ENCODE measurements around the gene PRELID3B. TPM values are rescaled to one million over a fixed set of nuclear protein-coding genes. Genes with fewer than 3 reads are reported as not detected.
A peak's percentile ranks its signal among the peaks of the same experiment; 100 is the strongest.
"Not testable (repeated sequence)": the region's sequence is repeated elsewhere in the genome, so short reads cannot be mapped to it uniquely, and the experiment has no call there.

Gene PRELID3B
- total and polyA plus RNA-seq, 5 experiments from 2014 or later: 26.8 to 45.4 (median 27.9) TPM

- POLR2A ChIA-PET: interaction anchor here (0.6 to 1.2 kb wide), 2 partner anchors 8 to 10 kb away, joined by 3 read pairs; no protein-coding TSS in a partner anchor
- Mint-ChIP-seq H3K4me1 (peaks cover 26 to 54% (median 48%) of the 10 kb centered on the region in 4 donors), H3K4me3 (peak overlapping the region in 4 of 10 donors; percentile 24 to 40 (median 26)), H3K27ac (peak overlapping the region in 5 of 10 donors; percentile 6 to 71 (median 27)), H3K36me3 (no peaks in the 10 kb centered on the region), H3K9me3 (no peaks in the 10 kb centered on the region), H3K27me3 (no peaks in the 10 kb centered on the region)
- DNase-seq (no peak), ATAC-seq (no peak)
Measured at GRCh38 chr20:59013031-59013951, 29.3 kb downstream of the PRELID3B start.

DNA sequence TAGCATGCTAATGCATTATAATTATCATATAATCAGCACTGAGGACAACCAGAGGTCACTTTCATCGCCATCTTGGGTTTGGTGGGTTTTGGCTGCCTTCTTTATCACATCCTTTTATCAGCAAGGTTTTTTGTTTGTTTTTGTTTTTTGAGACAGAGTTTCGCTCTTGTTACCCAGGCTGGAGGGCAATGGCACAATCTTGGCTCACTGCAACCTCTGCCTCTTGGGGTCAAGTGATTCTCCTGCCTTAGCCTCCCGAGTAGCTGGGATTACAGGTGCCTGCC, 30.8 kb downstream of the PRELID3B start:
- H3K27me3 Mint-ChIP-seq, H3K36me3 Mint-ChIP-seq, H3K9me3 Mint-ChIP-seq, H3K4me3 Mint-ChIP-seq, POLR2A ChIA-PET, ATAC-seq, DNase-seq: not testable (repeated sequence)
- Mint-ChIP-seq H3K27ac (peak overlapping the region in 1 of 10 donors; percentile 40), H3K4me1 (peaks cover 24 to 48% (median 43%) of the 10 kb centered on the region in 4 donors)

- H3K36me3 Mint-ChIP-seq: no peaks in the 10 kb centered on the region
- POLR2A ChIA-PET: interaction anchor here (1.4 kb wide), 1 partner anchor 8 kb away, joined by 3 read pairs; the partner anchor contains the start of gene TUBB1
- no peak overlapping the region for H3K4me3 Mint-ChIP-seq
- ATAC-seq (no peak), DNase-seq (no peak)
- H3K27ac Mint-ChIP-seq: peak overlapping the region in 4 of 10 donors; percentile 40 to 66 (median 53)
- peaks cover 20 to 42% (median 38%) of the 10 kb centered on the region in 4 donors for H3K4me1 Mint-ChIP-seq
- H3K27me3 Mint-ChIP-seq: no peaks in the 10 kb centered on the region
- no peaks in the 10 kb centered on the region for H3K9me3 Mint-ChIP-seq
Measured at GRCh38 chr20:59010995-59011873, 31.4 kb downstream of the PRELID3B start.

- DNase-seq: no peak
- H3K27me3 Mint-ChIP-seq: no peaks in the 10 kb centered on the region
- H3K9me3 Mint-ChIP-seq: no peaks in the 10 kb centered on the region
- ATAC-seq: no peak
- H3K36me3 Mint-ChIP-seq: no peaks in the 10 kb centered on the region
- H3K27ac Mint-ChIP-seq: no peak overlapping the region
- no peak overlapping the region for H3K4me3 Mint-ChIP-seq
- POLR2A ChIA-PET: interaction anchor here (1.4 kb wide), 1 partner anchor 9 kb away, joined by 3 read pairs; the partner anchor contains the start of gene TUBB1
- H3K4me1 Mint-ChIP-seq: peaks cover 22 to 44% (median 42%) of the 10 kb centered on the region in 4 donors
Measured at GRCh38 chr20:59010321-59010994, 32.1 kb downstream of the PRELID3B start.

- Mint-ChIP-seq H3K4me1 (peaks cover 29 to 49% (median 48%) of the 10 kb centered on the region in 4 donors), H3K36me3 (peaks cover 0 to 2% (median 0%) of the 10 kb centered on the region in 3 donors), H3K27ac (no peak overlapping the region), H3K9me3 (no peaks in the 10 kb centered on the region), H3K4me3 (peak overlapping the region in 2 of 10 donors; percentile 10 to 32), H3K27me3 (no peaks in the 10 kb centered on the region)
- POLR2A ChIA-PET: interaction anchor here (1.1 to 2.2 kb wide), 3 partner anchors 9 to 27 kb away, joined by 3 to 12 read pairs (median 4); partner anchors contain the start of genes ATP5F1E and NELFCD
- ATAC-seq: no peak
- DNase-seq: no peak
Measured at GRCh38 chr20:59008715-59009336, 33.8 kb downstream of the PRELID3B start.

- Mint-ChIP-seq H3K4me3 (peak overlapping the region; percentile 66 to 91 (median 81)), H3K36me3 (peaks cover 0 to 2% (median 0%) of the 10 kb centered on the region in 3 donors), H3K9me3 (no peaks in the 10 kb centered on the region), H3K4me1 (peaks cover 28 to 50% (median 49%) of the 10 kb centered on the region in 4 donors), H3K27ac (peak overlapping the region in 4 of 10 donors; percentile 43 to 84 (median 68)), H3K27me3 (no peaks in the 10 kb centered on the region)
- ATAC-seq: no peak
- DNase-seq: peak in 1 of 10 donors; percentile 36
- POLR2A ChIA-PET: interaction anchor here (1.1 to 2.2 kb wide), 3 partner anchors 10 to 27 kb away, joined by 3 to 12 read pairs (median 4); partner anchors contain the start of genes ATP5F1E and NELFCD
Measured at GRCh38 chr20:59007665-59008511, 34.7 kb downstream of the PRELID3B start.

DNA sequence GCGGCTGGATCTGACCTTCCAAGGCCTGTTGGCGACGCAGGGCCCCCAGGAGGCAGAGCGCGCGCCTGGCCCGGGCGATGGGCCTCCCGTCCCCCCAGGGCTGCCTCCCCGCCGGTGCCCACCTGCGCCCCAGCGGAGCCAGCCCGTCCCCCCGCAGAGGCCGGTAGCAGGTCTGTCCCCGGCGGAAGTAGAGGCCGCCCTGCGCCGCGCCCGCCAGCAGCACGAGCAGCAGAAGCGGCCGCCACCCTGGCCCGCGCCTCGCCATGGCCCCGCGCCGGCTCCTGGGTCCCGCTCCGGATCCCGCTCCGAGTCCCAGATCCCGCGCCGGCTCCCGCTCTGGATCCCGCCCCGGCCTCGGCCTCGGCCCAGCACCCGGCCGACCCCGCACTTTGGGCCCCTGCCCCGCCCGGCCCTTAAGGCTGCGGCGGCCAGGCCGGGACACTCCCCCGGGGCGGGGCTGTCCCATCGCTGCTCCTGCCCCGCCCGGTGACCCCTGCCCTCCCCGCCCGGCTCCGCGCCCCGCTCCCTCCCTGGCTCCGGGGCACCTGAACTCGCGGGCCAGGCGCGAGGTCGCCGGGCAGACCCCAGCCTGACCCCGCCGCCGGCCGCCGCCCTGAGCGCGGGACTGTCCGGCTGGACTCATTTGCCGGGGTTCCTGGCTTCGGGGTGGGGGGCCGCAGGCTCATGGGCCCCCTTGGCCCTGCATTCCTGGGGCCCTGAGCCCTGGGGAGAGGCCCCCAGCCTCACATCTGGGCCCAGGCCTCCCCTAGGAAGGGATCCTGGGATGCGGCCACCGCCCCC, 35.5 kb downstream of the PRELID3B start, which contains the start of gene CTSZ:
CTSZ (minus strand) TSS at position 391 of the 801 bp plus-strand sequence; CDS start at position 265, 126 bp downstream.
- peaks cover 32 to 53% (median 48%) of the 10 kb centered on the region in 4 donors for H3K4me1 Mint-ChIP-seq
- POLR2A ChIA-PET: interaction anchor here (2.2 to 2.7 kb wide), 2 partner anchors 25 kb away, joined by 12 to 20 read pairs; partner anchors contain the start of gene ATP5F1E

GRCh38 chr20:59006167-59006863, 36.3 kb downstream of the PRELID3B start:
- peak; percentile 7 to 12 for ATAC-seq
- Mint-ChIP-seq H3K9me3 (no peaks in the 10 kb centered on the region), H3K4me1 (peaks cover 35 to 47% (median 41%) of the 10 kb centered on the region in 4 donors), H3K4me3 (peak overlapping the region; percentile 66 to 93 (median 84)), H3K27me3 (no peaks in the 10 kb centered on the region), H3K27ac (peak overlapping the region in 4 of 10 donors; percentile 59 to 93 (median 86)), H3K36me3 (peaks cover 0 to 2% (median 0%) of the 10 kb centered on the region in 3 donors)
- DNase-seq: no peak
- POLR2A ChIA-PET: interaction anchor here (0.6 to 2.7 kb wide), 4 partner anchors 26 to 764 kb away, joined by 3 to 20 read pairs (median 4); partner anchors contain the start of gene ATP5F1E

More for the DNA sequence above, 35.5 kb downstream of the PRELID3B start, which contains the start of gene CTSZ:
- peak in 7 of 10 donors; percentile 12 to 40 (median 33) for DNase-seq
- Mint-ChIP-seq H3K4me3 (peak within 1 kb of the TSS; percentile 66 to 93 (median 85)), H3K27ac (peak within 1 kb of the TSS in 5 of 10 donors; percentile 43 to 93 (median 84)), H3K27me3 (no peaks in the 10 kb centered on the region), H3K9me3 (no peaks in the 10 kb centered on the region), H3K36me3 (peaks cover 0 to 2% (median 0%) of the 10 kb centered on the region in 3 donors)
- peak; percentile 44 to 66 for ATAC-seq

DNA sequence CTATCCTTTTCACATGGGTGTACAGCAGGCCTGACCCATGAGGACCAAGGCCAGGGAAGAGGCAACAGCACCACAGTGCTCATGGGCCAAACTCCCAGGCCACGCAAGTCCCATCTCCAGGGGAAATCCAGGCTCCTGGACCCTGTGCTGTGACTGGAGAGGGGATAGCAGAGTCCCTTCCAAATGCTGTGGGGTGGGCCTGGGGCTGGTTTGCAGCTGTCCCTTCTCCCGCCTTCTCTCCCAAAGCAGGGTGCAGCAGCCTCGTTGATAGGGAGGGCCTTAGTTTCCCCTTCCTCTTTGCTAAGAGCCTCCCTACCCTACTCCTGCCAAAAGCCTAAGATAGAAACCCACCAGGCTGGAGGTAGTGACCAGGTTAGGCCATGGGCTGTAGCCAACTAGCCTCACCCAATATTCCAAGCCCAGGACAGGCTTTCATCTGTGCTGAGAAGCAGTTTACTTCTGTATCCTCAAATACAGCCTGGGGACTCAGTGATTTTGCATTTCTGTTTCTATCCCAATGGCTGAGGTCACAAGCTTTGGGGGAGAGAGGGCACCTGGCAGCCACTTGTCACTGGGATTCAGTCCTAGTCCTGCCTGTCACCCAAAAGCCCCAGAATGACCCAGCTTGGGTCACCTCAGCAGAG, 36.9 kb downstream of the PRELID3B start:
- H3K27me3 Mint-ChIP-seq: no peaks in the 10 kb centered on the region
- DNase-seq (no peak), ATAC-seq (no peak)
- peak overlapping the region in 9 of 10 donors; percentile 29 to 93 (median 85) for H3K27ac Mint-ChIP-seq
- peak overlapping the region; percentile 67 to 93 (median 84) for H3K4me3 Mint-ChIP-seq
- H3K4me1 Mint-ChIP-seq: peaks cover 35 to 45% (median 40%) of the 10 kb centered on the region in 4 donors
- H3K36me3 Mint-ChIP-seq: peaks cover 0 to 2% (median 0%) of the 10 kb centered on the region in 3 donors
- POLR2A ChIA-PET: interaction anchor here (0.6 to 2.7 kb wide), 6 partner anchors 8 to 763 kb away, joined by 3 to 20 read pairs (median 3); partner anchors contain the start of gene ATP5F1E
- no peaks in the 10 kb centered on the region for H3K9me3 Mint-ChIP-seq
